ENCODE data around the gene KIF5B.
"Not testable (repeated sequence)": the region's sequence is repeated elsewhere in the genome, so short reads cannot be mapped to it uniquely, and the experiment has no call there.

KIF5B gene

DNA sequence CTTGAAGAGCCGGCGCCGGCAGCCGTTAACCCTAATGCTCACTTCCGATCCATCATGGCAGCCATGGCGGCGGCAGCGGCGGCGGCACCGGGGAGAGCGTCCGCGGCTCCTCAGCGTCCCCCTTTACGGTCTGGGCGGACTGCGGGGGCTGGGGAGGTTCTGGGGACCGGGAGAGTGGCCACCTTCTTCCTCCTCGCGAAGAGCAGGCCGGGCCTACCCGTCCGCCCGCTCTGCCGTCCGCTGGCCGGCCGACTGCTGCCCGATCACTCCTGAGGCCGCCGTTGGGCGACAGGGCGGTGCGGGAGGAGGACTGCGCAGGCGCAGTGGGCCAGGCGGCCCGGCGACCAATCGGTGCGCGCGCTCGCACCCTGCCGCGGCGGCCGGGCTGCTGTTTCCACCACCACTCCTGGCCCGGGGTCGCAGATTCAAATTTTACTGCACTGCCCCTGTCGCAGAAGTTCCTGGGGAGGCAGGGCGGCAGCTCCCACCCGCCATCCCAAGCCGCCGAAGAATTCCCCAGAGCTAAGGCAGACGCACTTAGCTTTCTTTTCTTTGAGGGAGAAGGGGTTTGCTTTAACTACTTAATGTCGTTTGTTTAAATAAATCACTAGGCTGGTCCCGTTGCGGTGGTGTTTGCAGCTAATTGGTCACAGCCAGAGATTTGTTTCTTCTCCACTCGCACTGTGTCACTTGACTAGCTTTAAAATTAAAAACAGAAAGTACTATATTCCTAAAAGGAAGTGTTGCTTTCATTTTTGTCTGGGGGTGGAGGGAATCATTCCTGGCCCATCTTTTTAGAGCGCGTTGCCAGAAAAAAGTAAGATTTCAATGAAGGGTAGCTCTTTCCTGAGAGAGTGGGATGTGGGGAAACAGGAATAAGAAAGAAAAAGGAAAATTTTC lies at the start of gene KIF5B:
Gene KIF5B (minus strand): TSS at position 290 of the 900 bp plus-strand sequence. CDS start 452 bp downstream, outside the sequence.
- peak; percentile 77 to 83 for DNase-seq

DNA sequence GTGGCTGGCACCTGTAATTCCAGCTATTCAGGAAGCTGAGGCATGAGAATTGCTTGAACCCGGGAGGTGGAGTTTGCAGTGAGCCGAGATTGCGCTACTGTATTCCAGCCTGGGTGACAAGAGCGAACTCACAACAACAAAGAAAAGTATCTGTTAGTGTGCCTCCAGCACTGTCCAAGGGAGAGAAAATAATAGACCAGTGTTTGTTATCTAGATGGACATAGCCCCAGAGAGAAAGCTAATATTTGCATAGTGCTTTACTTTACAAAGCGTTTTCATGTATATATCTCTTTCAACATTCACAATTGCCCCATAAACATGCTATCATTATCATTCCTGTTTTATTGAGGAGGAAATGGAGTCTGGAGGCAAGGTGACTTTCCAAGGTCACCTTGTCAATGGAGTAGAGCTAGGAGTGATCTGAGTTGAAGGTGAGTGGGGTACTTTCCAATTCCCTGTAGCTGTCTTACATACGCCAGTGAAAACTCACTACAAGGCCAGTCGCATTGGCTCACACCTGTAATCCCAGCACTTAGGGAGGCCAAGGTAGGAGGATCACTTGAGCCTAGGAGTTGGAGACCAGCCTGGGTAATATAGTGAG lies 49.7 kb upstream of the KIF5B start:
- DNase-seq = no peak

GRCh38 chr10:32104622-32105509 lies 48.6 kb upstream of the KIF5B start:
- no peak for DNase-seq

DNA sequence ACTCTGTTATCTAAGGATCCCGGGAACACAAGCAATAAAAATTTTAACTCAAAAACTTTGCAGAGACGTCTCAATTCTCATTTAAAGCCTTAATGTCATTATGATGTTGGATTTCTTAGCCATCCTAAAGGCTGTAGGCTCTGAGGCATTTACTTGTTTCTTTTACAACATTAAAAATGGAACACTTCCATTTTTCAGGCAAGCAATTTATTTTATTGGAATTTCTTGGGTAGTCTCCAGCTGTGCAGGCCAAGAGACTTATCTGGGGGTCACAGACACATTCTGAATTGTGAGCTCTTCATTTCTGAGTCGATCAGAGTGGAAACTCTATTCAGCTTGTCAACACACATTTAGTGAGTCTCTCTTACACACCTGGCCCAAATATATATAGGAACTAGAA lies 48.0 kb upstream of the KIF5B start:
- no peak for DNase-seq

DNA sequence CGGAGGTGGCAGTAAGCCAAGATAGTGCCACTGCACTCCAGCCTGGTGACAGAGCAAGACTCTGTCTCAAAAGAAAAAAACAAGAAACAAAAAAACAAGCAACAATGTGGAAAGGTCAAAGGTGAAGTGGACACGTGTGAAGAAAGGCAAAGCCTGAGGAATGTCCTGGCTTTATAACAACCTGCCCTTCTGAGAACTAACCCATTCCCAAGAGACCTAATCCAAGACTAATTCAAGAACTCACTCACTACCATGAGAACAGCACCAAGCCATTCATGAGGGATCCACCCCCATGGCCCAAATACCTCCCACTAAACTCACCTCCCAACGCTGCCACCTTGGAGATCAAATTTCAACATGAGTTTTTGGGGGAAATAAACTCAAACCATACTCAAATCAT lies 47.5 kb upstream of the KIF5B start:
- no peak for DNase-seq

DNA sequence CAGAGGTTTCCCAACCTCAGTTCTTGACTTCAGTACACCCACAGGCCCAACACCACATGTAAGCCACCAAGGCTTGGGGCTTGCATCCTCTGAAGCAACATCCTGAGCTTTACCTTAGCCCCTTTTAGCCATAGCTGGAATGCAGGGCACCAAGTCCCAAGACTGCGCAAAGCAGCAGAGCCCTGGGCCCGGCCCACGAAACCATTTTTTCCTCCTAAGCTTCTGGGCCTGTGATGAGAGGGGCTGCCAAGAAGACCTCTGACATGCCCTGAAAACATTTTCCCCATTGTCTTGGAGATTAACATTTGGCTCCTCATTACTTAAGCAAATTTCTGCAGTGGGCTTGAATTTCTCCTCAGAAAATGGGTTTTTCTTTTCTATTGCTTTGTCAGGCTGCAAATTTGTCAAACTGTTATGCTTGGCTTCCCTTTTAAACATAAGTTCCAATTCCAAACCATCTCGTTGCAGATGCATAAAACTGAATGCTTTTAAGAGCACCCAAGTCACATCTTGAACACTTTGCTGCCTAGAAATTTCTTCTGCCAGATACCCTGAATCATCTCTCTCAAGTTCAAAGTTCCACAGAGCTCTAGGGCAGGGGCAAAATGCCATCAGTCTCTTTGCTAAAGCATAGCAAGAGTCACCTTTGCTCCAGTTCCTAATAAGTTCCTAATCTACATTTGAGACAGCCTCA lies 42.5 kb upstream of the KIF5B start:
- DNase-seq = not testable (repeated sequence)

GRCh38 chr10:32095116-32095733 lies 39.0 kb upstream of the KIF5B start:
- no peak for DNase-seq

DNA sequence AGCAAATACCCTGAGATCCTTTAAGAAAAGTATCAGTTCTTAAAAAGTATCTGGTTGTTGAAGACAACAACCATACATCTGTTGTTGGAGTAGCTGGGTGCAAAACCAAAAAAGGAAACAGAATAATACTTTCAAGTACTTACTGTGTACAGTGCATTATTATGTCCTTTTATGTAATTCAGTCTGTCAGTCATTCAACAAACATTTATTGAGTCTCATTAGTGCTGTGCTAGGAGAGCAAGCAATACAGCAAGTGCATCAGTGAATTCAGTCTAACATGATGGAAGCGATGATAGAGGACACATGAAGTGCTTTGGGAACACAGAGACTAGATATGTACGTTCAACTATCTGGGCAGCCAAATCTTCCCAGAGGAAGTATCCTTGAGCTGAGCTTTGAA lies 37.4 kb upstream of the KIF5B start:
- no peak for DNase-seq

GRCh38 chr10:32091046-32091445 lies 34.8 kb upstream of the KIF5B start:
- no peak for DNase-seq

DNA sequence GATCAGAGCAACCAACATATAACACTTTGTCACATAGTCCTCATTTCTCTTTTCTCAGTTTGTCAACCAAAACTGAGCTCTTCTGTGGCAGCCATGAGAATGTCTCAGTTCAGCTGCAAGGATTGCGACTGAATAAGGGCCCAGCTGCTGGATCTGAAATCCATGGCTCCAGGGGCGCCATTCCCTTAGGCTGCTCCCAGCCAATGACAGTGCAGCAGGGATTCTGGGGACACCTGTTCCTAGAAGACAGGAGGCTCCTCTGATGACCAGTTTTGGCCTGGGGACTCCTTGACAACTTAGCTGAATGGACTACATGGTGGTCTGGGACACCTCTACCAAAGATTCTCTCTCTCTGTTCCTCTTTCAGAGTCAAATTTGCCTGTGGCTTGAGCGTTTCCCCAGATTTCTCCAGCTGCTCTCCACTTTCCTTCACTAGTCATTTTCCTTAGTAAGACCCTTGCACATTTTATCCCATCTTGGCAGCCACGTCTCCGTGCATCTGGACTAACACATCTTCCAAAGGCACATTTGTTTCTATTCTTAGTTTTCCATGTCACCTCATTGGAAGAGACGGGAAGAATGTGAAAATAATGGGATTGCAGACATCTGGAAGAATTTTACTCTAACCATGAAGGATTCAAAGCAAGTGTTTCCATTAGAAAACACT lies 28.1 kb upstream of the KIF5B start:
- no peak for DNase-seq

GRCh38 chr10:32077896-32078485 lies 21.8 kb upstream of the KIF5B start:
- DNase-seq = no peak

GRCh38 chr10:32073659-32074058 lies 17.4 kb upstream of the KIF5B start:
- no peak for DNase-seq

DNA sequence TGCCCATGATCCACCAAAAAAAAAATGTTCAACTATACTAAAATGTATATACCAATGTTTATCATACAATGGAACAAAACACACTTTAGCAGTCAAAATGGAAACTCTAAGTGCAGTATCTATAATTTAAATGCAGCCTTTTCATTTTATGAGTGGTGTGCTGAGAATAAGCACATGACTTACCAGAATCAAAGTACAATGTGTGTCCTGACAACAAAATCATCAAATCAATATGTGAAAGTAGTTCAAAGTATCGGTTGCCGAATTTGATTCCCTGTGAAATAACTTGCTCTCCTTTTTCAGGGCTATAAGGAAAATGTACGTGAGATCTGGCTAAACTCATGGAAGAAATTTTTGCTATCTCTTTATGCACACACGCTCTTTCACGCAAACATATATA lies 16.9 kb upstream of the KIF5B start:
- no peak for DNase-seq

DNA sequence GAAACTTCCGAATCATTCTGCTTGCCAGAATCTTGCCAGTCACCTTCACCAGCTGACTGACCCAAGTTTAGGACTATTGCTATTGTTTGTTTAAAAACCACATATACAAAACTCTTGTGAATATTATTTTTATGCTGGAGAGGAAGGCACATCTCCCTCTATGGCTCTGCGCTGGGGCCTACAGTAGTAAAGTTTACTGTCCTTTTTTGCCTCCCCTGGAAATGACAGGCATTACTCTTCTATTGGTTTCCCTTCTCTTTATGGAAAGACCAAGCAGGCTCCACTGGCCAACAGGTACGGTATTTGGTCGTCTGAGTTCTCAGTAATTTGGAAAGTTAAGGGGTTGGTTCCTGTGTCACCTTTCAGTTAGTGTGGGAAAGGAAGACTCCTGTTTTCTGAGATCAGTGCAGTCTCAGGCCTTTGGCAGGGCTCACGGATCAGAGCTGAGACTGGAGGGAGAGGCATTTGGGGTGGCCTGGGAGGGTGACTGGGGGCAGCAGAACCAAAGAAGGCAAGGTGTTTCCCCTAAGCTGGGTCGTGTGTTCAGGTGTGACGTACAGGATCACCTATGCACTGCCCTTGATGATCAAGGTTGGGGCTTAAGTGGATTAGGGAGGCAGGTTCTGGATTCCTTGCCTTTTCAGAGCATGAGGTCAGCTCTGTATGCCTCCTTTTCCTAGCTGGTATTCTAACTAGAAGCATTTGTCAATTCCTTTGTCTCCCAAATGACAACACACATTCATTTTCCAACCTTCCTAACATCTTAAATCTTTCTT lies 16.0 kb upstream of the KIF5B start:
- DNase-seq = no peak

DNA sequence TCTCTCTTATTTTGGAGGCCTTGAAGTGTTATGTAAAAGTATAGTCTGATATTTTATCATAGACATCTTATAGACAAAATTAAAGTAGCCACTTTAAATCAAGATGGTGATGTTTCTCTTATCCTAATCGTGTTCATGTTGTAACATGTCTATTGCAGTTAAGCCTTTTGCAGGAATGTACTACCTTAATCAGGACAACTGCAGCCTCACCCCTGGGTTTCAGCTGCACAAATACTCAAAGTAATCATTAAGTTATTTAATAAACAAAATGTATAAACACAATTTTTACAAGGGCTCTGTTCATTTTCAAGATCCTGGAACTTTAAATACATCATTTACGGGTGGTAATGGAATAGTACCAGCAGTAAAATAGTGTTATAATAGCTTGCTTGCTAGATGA lies 14.4 kb upstream of the KIF5B start:
- no peak for DNase-seq

- DNase-seq = no peak
Observed at GRCh38 chr10:32068569-32068968, 12.3 kb upstream of the KIF5B start.

GRCh38 chr10:32067931-32068330 lies 11.7 kb upstream of the KIF5B start:
- DNase-seq = not testable (repeated sequence)

GRCh38 chr10:32065856-32066255 lies 9.6 kb upstream of the KIF5B start:
- DNase-seq = peak; percentile 82 to 88

DNA sequence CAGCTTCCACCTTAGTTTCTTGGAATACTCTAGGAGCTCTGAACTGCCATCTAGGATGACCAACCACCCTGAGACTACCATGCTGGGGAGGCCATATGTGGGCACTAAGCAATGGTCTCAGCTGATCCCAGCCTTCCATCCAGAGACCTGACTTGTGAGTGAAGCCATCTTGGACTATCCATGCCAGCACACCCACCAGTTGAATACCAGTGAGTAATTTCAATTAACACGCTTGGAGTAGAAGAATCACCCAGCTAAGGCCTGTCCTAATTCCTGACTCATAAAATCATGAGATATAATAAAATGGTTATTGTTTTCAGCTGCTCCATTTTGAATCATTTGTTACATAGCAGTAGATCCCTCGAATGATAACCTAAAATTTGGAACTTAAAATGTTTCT lies 5.2 kb upstream of the KIF5B start:
- no peak for DNase-seq

DNA sequence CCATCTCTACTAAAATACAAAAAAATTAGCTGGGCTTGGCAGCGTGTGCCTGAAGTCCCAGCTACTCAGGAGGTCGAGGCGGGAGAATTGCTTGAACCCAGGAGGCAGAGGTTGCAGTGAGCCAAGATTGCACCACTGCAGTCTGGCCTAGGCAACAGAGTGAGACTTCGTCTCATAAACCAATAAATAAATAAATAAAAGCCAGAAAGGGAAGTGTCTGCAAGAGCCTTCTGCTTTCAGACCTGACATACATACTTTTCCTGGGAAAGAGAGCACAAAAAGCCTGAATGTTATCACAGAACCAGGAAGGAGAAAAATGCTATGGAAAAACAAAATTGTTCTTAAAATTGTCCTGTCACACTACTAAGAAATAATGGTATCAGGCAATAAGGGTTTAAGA lies 4.1 kb upstream of the KIF5B start:
- peak; percentile 24 to 44 for DNase-seq

All from inflammatory macrophage treated with lipopolysaccharide for 1 hour (primary cell).